Hematopoietic multipotent progenitor cell (in vitro differentiated cells): ENCODE data around the gene ZNRF1. TPM values are rescaled to one million over a fixed set of nuclear protein-coding genes. Genes with fewer than 3 reads are reported as not detected.
A peak's percentile ranks its signal among the peaks of the same experiment; 100 is the strongest.

Source experiments
- DNase-seq, 3 donors: peaks; one replicate each; pipeline ENCODE4 v3.0.0-alpha.2; 2011 to 2015; ENCODE audit warnings: low read depth in 2 of 3, low spot score in 2 of 3
- total RNA-seq: library from RNA; depleted of rRNA; stranded (reverse); fragments of >200 nt; gene quantifications from one replicate; pipeline ENCODE4 v1.2.3, GENCODE V29; 2012

The ZNRF1 gene
- total RNA-seq, 1 donor = 89.4 TPM

GRCh38 chr16:75095204-75095621 is 96.4 kb downstream of the ZNRF1 start:
- DNase-seq = no peak

- peak in 1 of 3 donors; percentile 54 for DNase-seq
Observed at GRCh38 chr16:75096656-75097055, 97.8 kb downstream of the ZNRF1 start.

GRCh38 chr16:75097191-75097761 is 98.5 kb downstream of the ZNRF1 start:
- no peak for DNase-seq

GRCh38 chr16:75097941-75098901 is 99.4 kb downstream of the ZNRF1 start:
- peak in 1 of 3 donors; percentile 50 for DNase-seq

GRCh38 chr16:75099075-75099667 is 100.3 kb downstream of the ZNRF1 start:
- DNase-seq = no peak

- peak in 1 of 3 donors; percentile 54 for DNase-seq
Observed at GRCh38 chr16:75099738-75100602, 101.1 kb downstream of the ZNRF1 start.

- DNase-seq = no peak
Observed at GRCh38 chr16:75100603-75100990, 101.8 kb downstream of the ZNRF1 start.

- DNase-seq = no peak
Observed at GRCh38 chr16:75101635-75102034, 102.8 kb downstream of the ZNRF1 start.

- DNase-seq = no peak
Observed at GRCh38 chr16:75102595-75102994, 103.8 kb downstream of the ZNRF1 start.

- DNase-seq = no peak
Observed at GRCh38 chr16:75103994-75104393, 105.2 kb downstream of the ZNRF1 start.

- DNase-seq = no peak
Observed at GRCh38 chr16:75104836-75105235, 106.0 kb downstream of the ZNRF1 start.

GRCh38 chr16:75105306-75106061 is 106.7 kb downstream of the ZNRF1 start:
- DNase-seq = peak in 1 of 3 donors; percentile 47

GRCh38 chr16:75106351-75107274 is 107.8 kb downstream of the ZNRF1 start:
- no peak for DNase-seq

- DNase-seq = no peak
Observed at GRCh38 chr16:75107505-75107904, 108.7 kb downstream of the ZNRF1 start.

GRCh38 chr16:75108792-75109731 is 110.2 kb downstream of the ZNRF1 start:
- DNase-seq = peak in 2 of 3 donors; percentile 88 to 93

- DNase-seq = peak in 1 of 3 donors; percentile 50
Observed at GRCh38 chr16:75109732-75110243, 111.0 kb downstream of the ZNRF1 start.
